Colonic mucosa (tissue), 4 donors: ENCODE measurements around the gene MYH9. TPM values are rescaled to one million over a fixed set of nuclear protein-coding genes. Genes with fewer than 3 reads are reported as not detected.

Source experiments
- DNase-seq: peaks from one replicate; pipeline ENCODE4 v3.0.0-alpha.2; 2020
- H3K27ac ChIP-seq: fragments of 200-600 bp; one replicate; pipeline ENCODE4 v1.8.0; 2021
- H3K27me3 ChIP-seq: fragments of 200-600 bp; one replicate; pipeline ENCODE4 v1.8.0; 2021
- H3K36me3 ChIP-seq: fragments of 200-600 bp; one replicate; pipeline ENCODE4 v1.8.0; 2021
- H3K4me1 ChIP-seq: fragments of 200-600 bp; one replicate; pipeline ENCODE4 v1.8.0; 2021; ENCODE audit warnings: mild to moderate bottlenecking
- H3K4me3 ChIP-seq: fragments of 200-600 bp; one replicate; pipeline ENCODE4 v1.8.0; 2021
- H3K9ac ChIP-seq, 2 donors: one replicate each; pipeline ENCODE4 v1.7.0; 2013; ENCODE audit warnings: control low read depth in 2 of 2, low read depth in 2 of 2, low read length in 2 of 2
- H3K9me3 ChIP-seq: fragments of 200-600 bp; one replicate; pipeline ENCODE4 v1.8.0; 2021
- intact Hi-C: fragments of 100-400 bp; cut with DNase I; formaldehyde crosslinking; loops from one replicate; pipeline ENCODE4 v1.14.1; 2022
- total RNA-seq, 2 donors: library from RNA; stranded (reverse); fragmentation: NEBNext Ultra II Directional in 1 of 2; extraction: Animal tissue kit (Norgen Biotek cat#: 25700) in 1 of 2; gene quantifications; one replicate each; pipeline ENCODE4 v1.2.1, GENCODE V29; 2021
- TF ChIP-seq, protein P1 (sequence below): fragments of 200-600 bp; IDR thresholded peaks from one replicate; pipeline ENCODE4 v1.8.0; 2022; ENCODE audit warnings: antibody characterized with exemption, mild to moderate bottlenecking
- donor health status: healthy.
- donor health status: DM: no; HTN: no; CAD: no.
- donor health status: DM: no; HTN: no; CAD: no.

The MYH9 gene
- total RNA-seq, 2 donors from 2014 or later = 711 to 719 TPM

DNA sequence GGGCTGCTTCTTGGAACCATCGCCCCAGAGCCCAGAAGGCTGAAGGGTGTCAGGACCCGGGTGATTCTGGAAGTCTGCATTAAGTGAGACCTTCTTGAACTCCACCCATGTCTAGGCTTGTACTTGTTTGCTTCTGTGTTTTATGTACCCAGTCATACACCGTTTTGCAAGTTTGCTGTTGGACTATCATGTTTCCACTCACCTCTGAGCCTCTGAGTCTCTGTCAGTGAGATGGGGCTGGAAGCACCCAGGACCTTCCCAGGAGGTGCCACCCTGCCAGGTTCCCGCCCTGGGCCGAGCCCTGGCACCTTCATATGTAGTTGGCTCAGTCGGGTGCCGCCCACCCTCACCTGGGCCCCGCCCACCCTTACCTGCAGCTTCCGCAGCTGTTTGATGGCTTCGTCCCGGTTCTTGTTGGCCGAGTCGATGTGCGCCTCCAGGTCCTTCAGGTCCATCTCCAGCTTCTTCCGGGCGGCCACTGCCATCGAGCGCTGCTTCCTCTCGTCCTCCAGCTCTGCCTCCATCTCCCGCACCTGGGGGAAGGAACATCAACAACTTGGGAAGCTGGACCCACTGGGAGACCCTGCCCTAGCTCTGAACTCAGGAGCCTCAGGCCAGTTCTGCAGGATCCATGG is 99.8 kb downstream of the MYH9 start:
- Histone ChIP-seq H3K4me1 (no peaks in the 10 kb centered on the region), H3K9me3 (no peaks in the 10 kb centered on the region), H3K9ac (no peak overlapping the region), H3K27me3 (no peaks in the 10 kb centered on the region), H3K4me3 (no peak overlapping the region), H3K27ac (no peak overlapping the region), H3K36me3 (peaks cover 70% of the 10 kb centered on the region)
- TF ChIP-seq, protein P1, sequence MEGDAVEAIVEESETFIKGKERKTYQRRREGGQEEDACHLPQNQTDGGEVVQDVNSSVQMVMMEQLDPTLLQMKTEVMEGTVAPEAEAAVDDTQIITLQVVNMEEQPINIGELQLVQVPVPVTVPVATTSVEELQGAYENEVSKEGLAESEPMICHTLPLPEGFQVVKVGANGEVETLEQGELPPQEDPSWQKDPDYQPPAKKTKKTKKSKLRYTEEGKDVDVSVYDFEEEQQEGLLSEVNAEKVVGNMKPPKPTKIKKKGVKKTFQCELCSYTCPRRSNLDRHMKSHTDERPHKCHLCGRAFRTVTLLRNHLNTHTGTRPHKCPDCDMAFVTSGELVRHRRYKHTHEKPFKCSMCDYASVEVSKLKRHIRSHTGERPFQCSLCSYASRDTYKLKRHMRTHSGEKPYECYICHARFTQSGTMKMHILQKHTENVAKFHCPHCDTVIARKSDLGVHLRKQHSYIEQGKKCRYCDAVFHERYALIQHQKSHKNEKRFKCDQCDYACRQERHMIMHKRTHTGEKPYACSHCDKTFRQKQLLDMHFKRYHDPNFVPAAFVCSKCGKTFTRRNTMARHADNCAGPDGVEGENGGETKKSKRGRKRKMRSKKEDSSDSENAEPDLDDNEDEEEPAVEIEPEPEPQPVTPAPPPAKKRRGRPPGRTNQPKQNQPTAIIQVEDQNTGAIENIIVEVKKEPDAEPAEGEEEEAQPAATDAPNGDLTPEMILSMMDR = no peak
- intact Hi-C loops = loop anchor here (5.0 kb wide), 1 partner anchor 51 kb away; the partner anchor contains the start of gene APOL2
- no peak for DNase-seq

DNA sequence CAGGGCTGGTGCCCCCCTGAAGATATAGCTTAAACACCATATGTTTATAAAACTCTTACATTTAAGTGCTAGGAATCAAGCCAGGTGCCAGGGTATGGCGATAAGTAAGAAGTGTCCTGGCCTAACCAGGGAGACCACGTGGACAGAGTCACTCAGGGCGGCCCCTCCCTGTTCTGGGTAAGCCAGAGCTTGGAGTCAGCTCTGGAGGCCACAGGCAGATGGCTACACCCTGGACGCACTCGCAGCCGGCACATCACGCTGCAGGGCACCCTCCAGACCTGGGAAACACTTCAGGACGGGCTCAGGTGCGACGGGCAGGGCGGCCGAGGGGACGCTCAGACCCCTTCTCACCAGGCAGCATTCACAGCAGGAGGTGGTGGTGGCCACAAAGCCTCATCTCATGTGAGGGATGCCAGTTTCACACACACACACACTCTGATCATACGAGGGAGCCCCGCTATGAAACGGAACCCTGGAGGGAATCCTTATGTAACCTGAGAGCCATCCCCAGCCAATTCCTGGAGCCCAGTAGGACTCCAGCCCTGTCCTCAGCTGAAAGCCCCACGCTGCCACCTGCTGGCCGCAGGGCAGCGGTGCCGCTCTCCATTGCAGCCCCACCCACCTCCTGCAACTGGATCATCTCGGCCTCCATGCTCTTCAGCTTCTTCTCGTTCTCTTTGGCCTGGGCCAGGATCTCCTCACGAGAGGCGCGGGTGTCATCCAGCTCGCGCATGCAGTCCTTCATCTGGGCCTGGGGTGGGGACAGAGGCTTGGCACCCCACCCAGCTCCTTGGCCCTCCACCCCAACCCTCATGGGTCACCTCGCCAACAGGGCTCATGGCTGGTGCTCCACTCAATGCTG is 101.4 kb downstream of the MYH9 start:
- no peak overlapping the region for H3K27ac ChIP-seq
- TF ChIP-seq, protein P1 = peak; percentile 66
- no peaks in the 10 kb centered on the region for H3K9me3 ChIP-seq
- intact Hi-C loops = loop anchor here (5.0 kb wide), 1 partner anchor 49 kb away; the partner anchor contains the start of gene APOL2
- no peaks in the 10 kb centered on the region for H3K27me3 ChIP-seq
- no peak overlapping the region for H3K4me3 ChIP-seq
- H3K4me1 ChIP-seq = no peaks in the 10 kb centered on the region
- peak; percentile 76 for DNase-seq
- H3K36me3 ChIP-seq = peaks cover 69% of the 10 kb centered on the region
- H3K9ac ChIP-seq = no peak overlapping the region

DNA sequence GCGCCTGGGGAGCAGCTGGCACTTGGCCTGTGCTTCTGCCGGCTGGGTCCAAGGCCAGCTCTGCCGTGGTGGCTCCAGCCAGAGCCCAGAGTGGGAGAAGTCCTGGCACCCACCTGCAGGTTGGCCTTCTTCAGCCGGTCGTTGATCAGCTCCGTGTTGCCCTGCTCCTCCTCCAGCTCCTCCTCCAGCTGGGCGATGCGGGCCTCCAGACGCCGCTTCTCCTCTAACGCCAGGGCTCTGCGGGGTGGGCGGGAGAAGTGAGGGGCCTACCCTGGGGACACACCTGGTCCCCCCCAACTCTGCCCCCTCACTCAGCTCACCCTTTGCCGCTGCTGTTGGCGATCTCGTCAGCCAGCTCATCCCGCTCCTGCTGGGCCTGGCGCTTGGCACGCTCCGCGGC is 102.2 kb downstream of the MYH9 start:
- Histone ChIP-seq H3K4me3 (no peak overlapping the region), H3K27me3 (no peaks in the 10 kb centered on the region), H3K27ac (no peak overlapping the region), H3K4me1 (no peaks in the 10 kb centered on the region), H3K9me3 (no peaks in the 10 kb centered on the region), H3K36me3 (peaks cover 73% of the 10 kb centered on the region), H3K9ac (no peak overlapping the region)
- DNase-seq = no peak
- TF ChIP-seq, protein P1 = no peak
- intact Hi-C loops = loop anchor here (5.0 kb wide), 1 partner anchor 48 kb away; the partner anchor contains the start of gene APOL2

GRCh38 chr22:36285017-36285416 is 102.8 kb downstream of the MYH9 start:
- H3K4me3 ChIP-seq = no peak overlapping the region
- H3K27ac ChIP-seq = no peak overlapping the region
- TF ChIP-seq, protein P1 = no peak
- peaks cover 73% of the 10 kb centered on the region for H3K36me3 ChIP-seq
- no peak overlapping the region for H3K9ac ChIP-seq
- no peaks in the 10 kb centered on the region for H3K4me1 ChIP-seq
- no peaks in the 10 kb centered on the region for H3K9me3 ChIP-seq
- intact Hi-C loops = loop anchor here (5.0 kb wide), 1 partner anchor 48 kb away; the partner anchor contains the start of gene APOL2
- no peaks in the 10 kb centered on the region for H3K27me3 ChIP-seq
- DNase-seq = no peak

DNA sequence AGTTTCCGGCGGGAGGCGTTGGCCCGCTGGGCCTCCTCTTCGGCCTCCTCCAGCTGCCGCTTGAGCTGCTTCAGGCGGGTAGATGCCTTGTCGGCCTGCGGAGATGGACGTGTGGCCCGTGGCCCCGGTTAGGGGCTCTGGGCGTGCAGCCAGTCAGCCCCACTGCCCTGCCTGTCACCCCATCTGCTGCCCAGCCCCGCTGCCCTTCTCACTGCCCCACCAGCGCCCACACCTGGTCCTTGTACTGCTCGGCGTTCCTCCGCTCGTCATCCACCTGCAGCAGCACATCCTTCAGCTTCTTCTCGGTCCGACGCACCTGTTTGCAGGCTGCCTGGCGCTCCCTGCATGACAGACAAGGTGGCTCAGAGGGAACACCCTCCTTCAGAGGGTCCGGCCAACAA is 103.6 kb downstream of the MYH9 start:
- no peak for DNase-seq
- no peaks in the 10 kb centered on the region for H3K27me3 ChIP-seq
- no peak overlapping the region for H3K27ac ChIP-seq
- H3K9me3 ChIP-seq = no peaks in the 10 kb centered on the region
- H3K36me3 ChIP-seq = peaks cover 73% of the 10 kb centered on the region
- no peak overlapping the region for H3K9ac ChIP-seq
- TF ChIP-seq, protein P1 = no peak
- intact Hi-C loops = no loop called here
- no peaks in the 10 kb centered on the region for H3K4me1 ChIP-seq
- H3K4me3 ChIP-seq = no peak overlapping the region
